Activated CD8-positive, alpha-beta T cell treated with anti-CD3 and anti-CD28 coated beads, Interleukin-2, amount 10 ng/mL, durations not matched to agents 7 days and 5 days (primary cell): ENCODE measurements around the gene C17orf67. TPM values are rescaled to one million over a fixed set of nuclear protein-coding genes. Genes with fewer than 3 reads are reported as not detected.

ENCODE experiments used
- ATAC-seq: fragments of 150-1000 bp; cut with Tn5 transposase; one replicate; pipeline ENCODE4 v1.10.0; 2021; ENCODE audit warnings: moderate library complexity
- CTCF ChIA-PET: fragments of 350-600 bp; sonication (Branson Sonifier 250); formaldehyde crosslinking; loops from one replicate; lab custom pipeline; 2021; ENCODE audit warnings: antibody characterized with exemption; lab: Charles Lee
- POLR2A ChIA-PET: fragments of 350-600 bp; sonication (Branson Sonifier 250); formaldehyde crosslinking; loops from one replicate; lab custom pipeline; 2021; ENCODE audit warnings: antibody characterized with exemption; lab: Charles Lee
- DNase-seq: peaks from one replicate; pipeline ENCODE4 v3.0.0-alpha.2; 2020
- H3K27ac Mint-ChIP-seq: one replicate; pipeline ENCODE4 v1.8.0; 2021; ENCODE audit warnings: mild to moderate bottlenecking, mixed read lengths
- H3K27me3 Mint-ChIP-seq: one replicate; pipeline ENCODE4 v1.8.0; 2021; ENCODE audit warnings: low read depth, mixed read lengths
- H3K36me3 Mint-ChIP-seq: one replicate; pipeline ENCODE4 v1.8.0; 2021; ENCODE audit warnings: low read depth, mixed read lengths
- H3K4me1 Mint-ChIP-seq: one replicate; pipeline ENCODE4 v1.8.0; 2021; ENCODE audit warnings: low read depth, mixed read lengths
- H3K4me3 Mint-ChIP-seq: one replicate; pipeline ENCODE4 v1.8.0; 2021; ENCODE audit warnings: mild to moderate bottlenecking, mixed read lengths
- H3K9me3 Mint-ChIP-seq: one replicate; pipeline ENCODE4 v1.8.0; 2022; ENCODE audit warnings: mixed read lengths; ENCODE audit not compliant: insufficient read depth
- total RNA-seq, 2 experiments: library from RNA; stranded (reverse); gene quantifications; one replicate each; pipeline ENCODE4 v1.2.3, GENCODE V29; 2021

Gene C17orf67
- total RNA-seq, 2 experiments from 2014 or later, result 3.1 to 3.2 TPM

DNA sequence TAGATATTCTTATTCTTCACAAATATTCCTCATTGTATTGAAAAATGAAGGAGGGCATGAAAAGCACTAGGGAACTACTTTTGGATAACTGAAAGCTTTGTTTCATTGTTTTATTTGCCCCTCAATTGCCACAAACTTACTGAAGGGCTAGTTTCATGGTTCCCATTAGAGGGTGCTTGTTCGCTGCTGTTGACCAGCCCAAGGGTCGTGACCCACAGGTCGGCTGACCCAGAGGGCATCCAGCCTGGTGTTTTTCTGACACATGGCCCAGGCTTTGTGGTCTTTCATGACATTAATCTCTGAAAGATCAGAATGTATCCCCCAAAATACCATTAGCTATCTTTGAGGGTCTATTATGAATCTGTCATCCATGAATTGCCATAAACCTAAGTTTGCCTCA, 30.3 kb upstream of the C17orf67 start:
- Mint-ChIP-seq H3K27ac (no peak overlapping the region), H3K36me3 (peaks cover 40% of the 10 kb centered on the region), H3K27me3 (no peaks in the 10 kb centered on the region), H3K4me1 (no peaks in the 10 kb centered on the region), H3K9me3 (no peaks in the 10 kb centered on the region), H3K4me3 (no peak overlapping the region)
- DNase-seq (no peak), ATAC-seq (no peak)
- ChIA-PET POLR2A (no interaction called here), CTCF (interaction anchor here (3.1 kb wide), 1 partner anchor 44 kb away, joined by 9 read pairs; no protein-coding TSS in a partner anchor)

- Mint-ChIP-seq H3K36me3 (peaks cover 48% of the 10 kb centered on the region), H3K4me1 (no peaks in the 10 kb centered on the region), H3K27ac (no peak overlapping the region), H3K4me3 (no peak overlapping the region), H3K9me3 (no peaks in the 10 kb centered on the region), H3K27me3 (no peaks in the 10 kb centered on the region)
- CTCF ChIA-PET, result interaction anchor here (1.0 kb wide), 1 partner anchor 42 kb away, joined by 4 read pairs; no protein-coding TSS in a partner anchor
- ATAC-seq, result no peak
- POLR2A ChIA-PET, result no interaction called here
- no peak for DNase-seq
Measured at GRCh38 chr17:56861899-56862298, 28.2 kb upstream of the C17orf67 start.

- ChIA-PET CTCF (interaction anchor here (0.9 to 1.7 kb wide), 3 partner anchors 31 to 94 kb away, joined by 4 to 6 read pairs (median 4); no protein-coding TSS in a partner anchor), POLR2A (interaction anchor here (0.7 to 1.5 kb wide), 3 partner anchors 9 to 17 kb away, joined by 3 read pairs; partner anchors contain the start of genes C17orf67 and DGKE)
- H3K36me3 Mint-ChIP-seq, result peaks cover 56% of the 10 kb centered on the region
- no peaks in the 10 kb centered on the region for H3K9me3 Mint-ChIP-seq
- H3K27me3 Mint-ChIP-seq, result no peaks in the 10 kb centered on the region
- DNase-seq (no peak), ATAC-seq (peak; percentile 57)
- peaks cover 6% of the 10 kb centered on the region for H3K4me1 Mint-ChIP-seq
- no peak overlapping the region for H3K27ac Mint-ChIP-seq
- H3K4me3 Mint-ChIP-seq, result no peak overlapping the region
Measured at GRCh38 chr17:56851008-56851407, 17.3 kb upstream of the C17orf67 start.

DNA sequence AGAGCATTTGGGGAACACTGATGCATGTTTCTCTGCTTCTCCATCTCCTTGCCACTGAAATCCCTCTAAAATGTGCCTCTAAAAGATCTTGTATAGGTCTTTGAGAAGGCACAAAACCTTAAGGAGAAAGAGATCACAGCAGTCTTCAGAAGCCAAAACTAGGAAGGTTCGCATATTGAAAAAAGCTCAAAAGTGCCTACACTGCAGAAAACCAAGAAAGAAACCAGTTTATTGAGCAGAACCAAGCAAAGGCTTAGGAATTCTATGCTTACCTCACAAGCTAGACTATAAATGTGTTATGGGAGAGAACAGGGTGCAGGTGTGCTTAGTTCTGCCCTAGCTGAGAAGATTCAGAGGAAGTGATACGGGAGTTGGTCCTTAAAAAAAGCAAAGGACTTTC, 16.9 kb upstream of the C17orf67 start:
- H3K4me1 Mint-ChIP-seq, result peaks cover 6% of the 10 kb centered on the region
- H3K9me3 Mint-ChIP-seq, result no peaks in the 10 kb centered on the region
- H3K36me3 Mint-ChIP-seq, result peaks cover 55% of the 10 kb centered on the region
- DNase-seq (no peak), ATAC-seq (no peak)
- no peaks in the 10 kb centered on the region for H3K27me3 Mint-ChIP-seq
- no peak overlapping the region for H3K4me3 Mint-ChIP-seq
- POLR2A ChIA-PET, result interaction anchor here (0.7 to 1.5 kb wide), 3 partner anchors 8 to 17 kb away, joined by 3 read pairs; partner anchors contain the start of genes C17orf67 and DGKE
- CTCF ChIA-PET, result interaction anchor here (0.9 to 1.0 kb wide), 2 partner anchors 31 to 95 kb away, joined by 4 to 6 read pairs; no protein-coding TSS in a partner anchor
- H3K27ac Mint-ChIP-seq, result no peak overlapping the region

- CTCF ChIA-PET, result interaction anchor here (1.5 kb wide), 1 partner anchor 29 kb away, joined by 3 read pairs; no protein-coding TSS in a partner anchor
- Mint-ChIP-seq H3K36me3 (peaks cover 53% of the 10 kb centered on the region), H3K4me3 (no peak overlapping the region), H3K9me3 (no peaks in the 10 kb centered on the region), H3K27ac (no peak overlapping the region), H3K27me3 (no peaks in the 10 kb centered on the region), H3K4me1 (peaks cover 6% of the 10 kb centered on the region)
- no peak for ATAC-seq
- DNase-seq, result no peak
- POLR2A ChIA-PET, result no interaction called here
Measured at GRCh38 chr17:56849131-56849530, 15.4 kb upstream of the C17orf67 start.

- Mint-ChIP-seq H3K36me3 (peaks cover 48% of the 10 kb centered on the region), H3K4me3 (no peak overlapping the region)
Measured at GRCh38 chr17:56847106-56847505, 13.4 kb upstream of the C17orf67 start.

DNA sequence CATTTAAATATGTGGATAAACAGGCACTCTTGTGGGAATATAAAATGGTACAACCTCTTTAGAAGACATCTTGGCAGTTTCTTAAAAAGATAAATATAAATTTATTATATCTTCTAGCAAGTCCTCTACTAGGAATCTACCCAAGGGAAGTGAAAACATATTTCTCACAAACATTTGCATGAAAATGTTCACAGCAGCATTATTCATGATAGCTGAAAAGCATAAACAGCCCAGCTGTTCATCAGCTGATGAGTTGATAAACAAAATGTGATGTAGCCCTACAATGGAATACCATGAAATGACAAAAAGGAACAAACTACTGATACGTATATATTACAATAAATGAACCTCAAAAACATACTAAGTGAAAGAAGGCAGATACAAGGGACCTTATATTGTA, 12.2 kb upstream of the C17orf67 start:
- ChIA-PET POLR2A (interaction anchor here (1.0 kb wide), 1 partner anchor 11 kb away, joined by 3 read pairs; no protein-coding TSS in a partner anchor), CTCF (interaction anchor here (1.3 to 1.7 kb wide), 2 partner anchors 26 to 93 kb away, joined by 4 to 7 read pairs; no protein-coding TSS in a partner anchor)
- no peak overlapping the region for H3K4me3 Mint-ChIP-seq
- H3K27me3 Mint-ChIP-seq, result no peaks in the 10 kb centered on the region
- H3K9me3 Mint-ChIP-seq, result no peaks in the 10 kb centered on the region
- H3K27ac Mint-ChIP-seq, result no peak overlapping the region
- peaks cover 39% of the 10 kb centered on the region for H3K36me3 Mint-ChIP-seq
- ATAC-seq, result no peak
- no peak for DNase-seq
- peaks cover 3% of the 10 kb centered on the region for H3K4me1 Mint-ChIP-seq

More at GRCh38 chr17:56847106-56847505, 13.4 kb upstream of the C17orf67 start:
- no peak for DNase-seq
- H3K27ac Mint-ChIP-seq, result no peak overlapping the region
- H3K9me3 Mint-ChIP-seq, result no peaks in the 10 kb centered on the region
- no peak for ATAC-seq
- H3K27me3 Mint-ChIP-seq, result no peaks in the 10 kb centered on the region
- POLR2A ChIA-PET, result no interaction called here
- H3K4me1 Mint-ChIP-seq, result peaks cover 6% of the 10 kb centered on the region
- CTCF ChIA-PET, result interaction anchor here (1.0 kb wide), 1 partner anchor 27 kb away, joined by 3 read pairs; no protein-coding TSS in a partner anchor

- H3K27ac Mint-ChIP-seq, result no peak overlapping the region
- H3K4me1 Mint-ChIP-seq, result peaks cover 18% of the 10 kb centered on the region
- ChIA-PET POLR2A (interaction anchor here (1.3 kb wide), 1 partner anchor 8 kb away, joined by 3 read pairs; no protein-coding TSS in a partner anchor), CTCF (interaction anchor here (1.1 to 1.4 kb wide), 3 partner anchors 23 to 62 kb away, joined by 3 to 6 read pairs (median 3); no protein-coding TSS in a partner anchor)
- H3K36me3 Mint-ChIP-seq, result peaks cover 38% of the 10 kb centered on the region
- DNase-seq, result no peak
- no peak for ATAC-seq
- H3K27me3 Mint-ChIP-seq, result no peaks in the 10 kb centered on the region
- no peaks in the 10 kb centered on the region for H3K9me3 Mint-ChIP-seq
- H3K4me3 Mint-ChIP-seq, result no peak overlapping the region
Measured at GRCh38 chr17:56842577-56842976, 8.9 kb upstream of the C17orf67 start.

- DNase-seq, result no peak
- H3K36me3 Mint-ChIP-seq, result peaks cover 45% of the 10 kb centered on the region
- H3K9me3 Mint-ChIP-seq, result no peaks in the 10 kb centered on the region
- H3K4me3 Mint-ChIP-seq, result no peak overlapping the region
- H3K27ac Mint-ChIP-seq, result no peak overlapping the region
- ChIA-PET POLR2A (interaction anchor here (1.8 kb wide), 1 partner anchor 75 kb away, joined by 6 read pairs; the partner anchor contains the start of gene TRIM25), CTCF (interaction anchor here (8.1 kb wide), 1 partner anchor 19 kb away, joined by 56 read pairs; no protein-coding TSS in a partner anchor)
- peaks cover 42% of the 10 kb centered on the region for H3K4me1 Mint-ChIP-seq
- ATAC-seq, result no peak
- H3K27me3 Mint-ChIP-seq, result no peaks in the 10 kb centered on the region
Measured at GRCh38 chr17:56838687-56839086, 5.0 kb upstream of the C17orf67 start.

DNA sequence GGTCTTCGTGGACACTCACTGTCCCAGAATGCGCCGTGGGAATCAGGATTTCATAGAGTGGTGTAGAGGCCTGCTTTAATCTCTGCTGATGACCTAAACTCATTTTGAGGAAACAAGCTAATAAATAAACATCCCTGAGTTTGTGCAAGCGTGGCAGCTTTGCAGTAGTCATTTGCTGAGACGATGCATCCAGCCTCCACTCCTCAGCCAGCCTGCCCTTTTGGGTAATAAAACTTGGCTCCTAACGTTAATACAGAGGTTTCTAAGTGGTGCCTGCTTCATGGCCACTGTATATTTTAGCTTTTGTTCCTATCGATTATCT, 1.5 kb upstream of the C17orf67 start:
- POLR2A ChIA-PET, result interaction anchor here (1.1 to 4.3 kb wide), 7 partner anchors 10 to 250 kb away, joined by 3 to 36 read pairs (median 6); partner anchors contain the start of genes AKAP1 and TRIM25
- no peaks in the 10 kb centered on the region for H3K9me3 Mint-ChIP-seq
- peaks cover 60% of the 10 kb centered on the region for H3K4me1 Mint-ChIP-seq
- peak overlapping the region; percentile 95 for H3K27ac Mint-ChIP-seq
- CTCF ChIA-PET, result interaction anchor here (1.2 to 8.1 kb wide), 3 partner anchors 16 to 104 kb away, joined by 3 to 56 read pairs (median 6); no protein-coding TSS in a partner anchor
- H3K36me3 Mint-ChIP-seq, result peaks cover 59% of the 10 kb centered on the region
- H3K27me3 Mint-ChIP-seq, result no peaks in the 10 kb centered on the region
- DNase-seq, result no peak
- no peak for ATAC-seq
- H3K4me3 Mint-ChIP-seq, result peak overlapping the region; percentile 94

DNA sequence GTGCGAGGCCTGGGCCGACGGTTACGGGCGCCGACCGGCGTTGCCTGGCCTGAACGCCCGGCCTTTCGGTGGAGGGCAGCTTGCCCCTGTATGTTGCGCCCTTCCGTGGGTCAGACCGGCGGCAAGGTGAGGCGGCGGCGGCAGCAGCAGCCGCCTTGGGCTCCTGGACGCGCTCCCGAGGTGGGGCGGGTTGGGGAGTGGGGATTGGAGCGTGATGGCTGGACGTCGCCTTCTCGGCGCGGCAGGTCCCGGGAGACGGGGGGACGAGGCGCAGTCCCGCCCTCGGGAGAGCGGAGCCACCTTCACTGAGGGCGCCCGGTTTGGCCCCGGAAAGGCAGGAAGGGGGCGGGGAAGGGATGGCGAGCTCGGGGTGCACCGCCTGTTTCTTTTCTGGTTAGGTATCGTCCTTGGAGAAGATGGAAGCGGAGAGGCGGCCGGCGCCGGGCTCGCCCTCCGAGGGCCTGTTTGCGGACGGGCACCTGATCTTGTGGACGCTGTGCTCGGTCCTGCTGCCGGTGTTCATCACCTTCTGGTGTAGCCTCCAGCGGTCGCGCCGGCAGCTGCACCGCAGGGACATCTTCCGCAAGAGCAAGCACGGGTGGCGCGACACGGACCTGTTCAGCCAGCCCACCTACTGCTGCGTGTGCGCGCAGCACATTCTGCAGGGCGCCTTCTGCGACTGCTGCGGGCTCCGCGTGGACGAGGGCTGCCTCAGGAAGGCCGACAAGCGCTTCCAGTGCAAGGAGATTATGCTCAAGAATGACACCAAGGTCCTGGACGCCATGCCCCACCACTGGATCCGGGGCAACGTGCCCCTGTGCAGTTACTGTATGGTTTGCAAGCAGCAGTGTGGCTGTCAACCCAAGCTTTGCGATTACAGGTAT, 902 bp upstream of the C17orf67 start:
- Mint-ChIP-seq H3K4me1 (peaks cover 60% of the 10 kb centered on the region), H3K27me3 (no peaks in the 10 kb centered on the region), H3K27ac (peak overlapping the region; percentile 95), H3K9me3 (no peaks in the 10 kb centered on the region), H3K36me3 (peaks cover 59% of the 10 kb centered on the region), H3K4me3 (peak overlapping the region; percentile 94)
- DNase-seq (peak; percentile 85), ATAC-seq (peak; percentile 48)
- POLR2A ChIA-PET, result interaction anchor here (0.6 to 4.3 kb wide), 10 partner anchors 10 to 1525 kb away, joined by 3 to 36 read pairs (median 3); partner anchors contain the start of genes AKAP1 and TRIM25
- CTCF ChIA-PET, result interaction anchor here (1.0 to 8.1 kb wide), 5 partner anchors 15 to 125 kb away, joined by 3 to 56 read pairs (median 3); no protein-coding TSS in a partner anchor
